K562 (cell line): ENCODE results near the gene SPATA13. TPM values are rescaled to one million over a fixed set of nuclear protein-coding genes. Genes with fewer than 3 reads are reported as not detected.

Source experiments
- ATAC-seq: fragments of 200-7000 bp; cut with Tn5 transposase; 3 replicates; pipeline ENCODE4 v1.9.1; 2020; ENCODE audit warnings: moderate library complexity
- BruUV-seq: library from RNA; stranded (reverse); fragments of 400-500 nt; replicated peaks from 2 replicates; lab custom pipeline; 2021; lab: Mats Ljungman, UMichigan
- CTCF ChIA-PET: fragments of 300-600 bp; formaldehyde crosslinking; extraction: SDS; loops from one replicate; lab custom pipeline; 2021; ENCODE audit warnings: low intra/inter-chr PET ratio; lab: Yijun Ruan, JAX
- POLR2A ChIA-PET: fragments of 300-600, 350-650 bp; sonication (Branson Sonifier 250); formaldehyde crosslinking; extraction: SDS; loops from one replicate; lab custom pipeline; 2021; ENCODE audit warnings: antibody characterized with exemption, inconsistent platforms; lab: Yijun Ruan, JAX
- DNase-seq, 4 experiments: peaks; one replicate each; pipeline versions ENCODE4 v3.0.0 to v3.0.0-alpha.2; 2011 to 2018; ENCODE audit warnings: low spot score in 3 of 4, mixed read lengths in 3 of 4; ENCODE audit errors: extremely low read depth in 1 of 4
- FAIRE-seq: peaks from 2 replicates; lab custom pipeline; 2011; peaks lifted over from hg19 to GRCh38; lab: Jason Lieb, UNC
- H2AFZ ChIP-seq: 2 replicates; pipeline ENCODE4 v1.6.0; 2011; ENCODE audit warnings: low read depth, low read length, control low read depth, inconsistent platforms
- H3K27ac ChIP-seq: fragments of 200-600 bp; 3 replicates; pipeline ENCODE4 v1.8.0; 2011; ENCODE audit warnings: low read depth, mild to moderate bottlenecking, control low read depth, inconsistent platforms, low read length, moderate library complexity, mixed read lengths; ENCODE audit errors: extremely low read depth
- H3K27me3 ChIP-seq, 2 experiments: fragments of 300-600 bp in 1 of 2; 2 replicates in 1 of 2; 3 replicates in 1 of 2; pipeline versions ENCODE4 v1.6.0 to v1.8.0; 2011; ENCODE audit warnings: inconsistent platforms in 2 of 2, low read length in 2 of 2, mild to moderate bottlenecking in 1 of 2, mixed read lengths in 1 of 2, moderate library complexity in 1 of 2; ENCODE audit not compliant: control insufficient read depth in 2 of 2, insufficient read depth in 2 of 2
- H3K36me3 ChIP-seq: fragments of 300-600 bp; 3 replicates; pipeline ENCODE4 v1.8.0; 2011; ENCODE audit warnings: mild to moderate bottlenecking, low read length, inconsistent platforms; ENCODE audit not compliant: control insufficient read depth, insufficient read depth
- H3K4me1 ChIP-seq, 2 experiments: fragments of 200-600 bp in 1 of 2; replicated peaks in 1 of 2; 2 replicates in 1 of 2; 3 replicates in 1 of 2; pipeline versions ENCODE4 v1.5.1 to v1.8.0; 2011; ENCODE audit warnings: inconsistent platforms in 2 of 2, low read length in 2 of 2, mild to moderate bottlenecking in 1 of 2, mixed read lengths in 1 of 2, moderate library complexity in 1 of 2; ENCODE audit not compliant: control insufficient read depth in 2 of 2, insufficient read depth in 2 of 2
- H3K4me2 ChIP-seq: 2 replicates; pipeline ENCODE4 v1.6.1; 2011; ENCODE audit warnings: low read length, control low read depth, inconsistent platforms, mixed read lengths; ENCODE audit not compliant: insufficient read depth
- H3K4me3 ChIP-seq: fragments of 200-600 bp; sonication (generic), shearing (Covaris generic); 2 replicates; pipeline ENCODE4 v1.5.1; 2016; ENCODE audit warnings: control low read depth, inconsistent platforms
- H3K79me2 ChIP-seq: fragments of 200-600 bp; 3 replicates; pipeline ENCODE4 v1.8.0; 2011; ENCODE audit warnings: low read length, inconsistent platforms; ENCODE audit not compliant: control insufficient read depth, insufficient read depth
- H3K9ac ChIP-seq, 2 experiments: 2 replicates each; pipeline versions ENCODE4 v1.6.0 to v1.6.1; 2011; ENCODE audit warnings: low read depth in 2 of 2, low read length in 2 of 2, control low read depth in 1 of 2, inconsistent platforms in 1 of 2, mild to moderate bottlenecking in 1 of 2, mixed read lengths in 1 of 2; ENCODE audit not compliant: insufficient read depth in 1 of 2
- H3K9me1 ChIP-seq: one replicate; pipeline ENCODE4 v1.6.0; 2011; ENCODE audit warnings: inconsistent platforms, mild to moderate bottlenecking, low read length, moderate library complexity; ENCODE audit not compliant: control insufficient read depth, insufficient read depth
- H3K9me3 ChIP-seq: replicated peaks from 2 replicates; pipeline ENCODE4 v1.5.1; 2011; ENCODE audit warnings: low read depth, low read length, inconsistent platforms; ENCODE audit not compliant: control insufficient read depth, insufficient read depth
- H4K20me1 ChIP-seq: replicated peaks from 2 replicates; pipeline ENCODE4 v1.6.1; 2011; ENCODE audit warnings: low read length, inconsistent platforms, mixed read lengths; ENCODE audit not compliant: control insufficient read depth, insufficient read depth
- BACH1 ChIP-seq: fragments of 200-800 bp; sonication (Bioruptor generic); IDR thresholded peaks from 2 replicates; pipeline ENCODE4 v1.6.1; 2016; ENCODE audit warnings: missing genetic modification characterization, missing compliant biosample characterization
- BDP1 ChIP-seq: IDR thresholded peaks from 3 replicates; pipeline ENCODE4 v1.6.1; 2011; ENCODE audit not compliant: insufficient read length, insufficient read depth
- E2F5 ChIP-seq: sonication (generic); formaldehyde crosslinking; IDR thresholded peaks from 2 replicates; pipeline ENCODE4 v1.8.0; 2022; ENCODE audit warnings: mild to moderate bottlenecking, missing genetic modification reagents
- FOSL1 ChIP-seq: fragments of 200-800 bp; sonication (Bioruptor generic); conservative IDR thresholded peaks from 2 replicates; pipeline ENCODE4 v1.6.1; 2016; ENCODE audit warnings: missing genetic modification characterization, missing compliant biosample characterization
- FOXP1 ChIP-seq: sonication (generic); formaldehyde crosslinking; IDR thresholded peaks from 2 replicates; pipeline ENCODE4 v1.8.0; 2022; ENCODE audit warnings: mild to moderate bottlenecking, missing genetic modification reagents
- HINFP ChIP-seq: fragments of 450-650 bp; conservative IDR thresholded peaks from 2 replicates; pipeline ENCODE4 v1.6.1; 2016; ENCODE audit warnings: missing genetic modification characterization, low read depth, mild to moderate bottlenecking, control low read depth, missing compliant biosample characterization
- MAX ChIP-seq: sonication (generic); formaldehyde crosslinking; IDR thresholded peaks from 2 replicates; pipeline ENCODE4 v1.9.0; 2022; ENCODE audit warnings: mild to moderate bottlenecking, missing genetic modification reagents
- MBD2 ChIP-seq: sonication (generic); IDR thresholded peaks from 2 replicates; pipeline ENCODE4 v1.6.1; 2016; ENCODE audit warnings: low read depth, borderline replicate concordance
- MYBL2 ChIP-seq, 2 experiments: fragments of 450-650 bp in 1 of 2; sonication (generic) in 1 of 2; formaldehyde crosslinking in 1 of 2; IDR thresholded peaks; 2 replicates each; pipeline versions ENCODE4 v1.6.1 to v1.8.1; 2017 to 2022; ENCODE audit warnings: borderline replicate concordance in 1 of 2, inconsistent platforms in 1 of 2, low read depth in 1 of 2, mild to moderate bottlenecking in 1 of 2, missing genetic modification reagents in 1 of 2, moderate library complexity in 1 of 2
- PCBP1 ChIP-seq: fragments of 200-400 bp; formaldehyde crosslinking; IDR thresholded peaks from 2 replicates; pipeline ENCODE4 v1.6.1; 2018; ENCODE audit warnings: mild to moderate bottlenecking, low read depth, low read length; ENCODE audit not compliant: poor library complexity, severe bottlenecking
- PURB ChIP-seq: sonication (generic); formaldehyde crosslinking; IDR thresholded peaks from 2 replicates; pipeline ENCODE4 v1.9.0; 2021; ENCODE audit warnings: low read depth, mild to moderate bottlenecking, missing genetic modification reagents
- RB1 ChIP-seq: fragments of 450-650 bp; IDR thresholded peaks from 2 replicates; pipeline ENCODE4 v1.6.1; 2017; ENCODE audit warnings: low read depth, mild to moderate bottlenecking
- RHOXF2B ChIP-seq: fragments of 250-450 bp; sonication (Bioruptor Pico); conservative IDR thresholded peaks from 2 replicates; pipeline ENCODE4 v1.5.1; 2021
- ZBTB5 ChIP-seq: fragments of 450-650 bp; IDR thresholded peaks from 2 replicates; pipeline ENCODE4 v1.6.1; 2017; ENCODE audit warnings: antibody characterized with exemption
- ZNF146 ChIP-seq: IDR thresholded peaks from one replicate; pipeline ENCODE4 v1.6.1; 2018; ENCODE audit warnings: missing compliant biosample characterization; ENCODE audit not compliant: unreplicated experiment
- ZNF239 ChIP-seq: fragments of 250-450 bp; sonication (Bioruptor Pico); IDR thresholded peaks from 2 replicates; pipeline ENCODE4 v1.4.0; 2020; ENCODE audit warnings: mild to moderate bottlenecking
- ZNF24 ChIP-seq: fragments of 450-650 bp; IDR thresholded peaks from 2 replicates; pipeline ENCODE4 v1.6.1; 2016
- WGBS: fragments of 100-300 bp; shearing (Covaris generic); methylation state at CpG from one replicate; pipeline ENCODE4 v1.1.6; 2016; ENCODE audit warnings: low coverage, mixed read lengths; ENCODE audit not compliant: insufficient coverage; ENCODE audit errors: missing lambda C conversion rate; 5-methylcytosine and 5-hydroxymethylcytosine counted together
- in situ Hi-C: fragments of 300-500 bp; cut with MboI; formaldehyde crosslinking; loops from 4 replicates; pipeline ENCODE4 v1.15.0; 2018; ENCODE audit warnings: inconsistent platforms, mixed read lengths
- intact Hi-C: fragments of 100-400 bp; cut with micrococcal nuclease; formaldehyde crosslinking; loops from 2 replicates; pipeline ENCODE4 v1.14.2; 2022
- polyA plus RNA-seq, 8 experiments: library from polyadenylated mRNA; depleted of rRNA in 4 of 8; stranded (reverse) in 5 of 8; unstranded in 3 of 8; fragments of >200 nt; fragmentation: Nextera tagmentation in 2 of 8; fragmentation: Illumina TruSeq in 1 of 8; extraction: Ambion mirVana in 2 of 8; extraction: Trizol in 1 of 8; gene quantifications; 2 replicates each; pipeline versions ENCODE4 v1.2.1 to v1.2.3, GENCODE V29; 2011 to 2014; ENCODE audit warnings: inconsistent platforms in 1 of 8, missing spikeins in 1 of 8
- total RNA-seq, 7 experiments: library from RNA; depleted of rRNA in 6 of 7; stranded (reverse); fragments of >200 nt in 6 of 7; fragmentation: Illumina TruSeq in 2 of 7; extraction: Trizol in 2 of 7; gene quantifications; 2 replicates each; pipeline versions ENCODE4 v1.2.1 to v1.2.3, GENCODE V29; 2011 to 2021; ENCODE audit warnings: low replicate concordance in 1 of 7

SPATA13 gene
- total and polyA plus RNA-seq, 9 of the 15 experiments (the other 6 are each of a cell fraction or from before 2014, with no cell fraction given): 0.08 to 0.99 (median 0.21) TPM; not detected in 2

- TF ChIP-seq ZBTB5: no peak
- no peak for TF ChIP-seq HINFP (tag)
- no peak for TF ChIP-seq BDP1
- no peak for TF ChIP-seq RHOXF2B (CRISPR knock-in tag)
- no peak for TF ChIP-seq FOXP1 (CRISPR knock-in tag)
- no peak for TF ChIP-seq MBD2
These were observed at the start of gene SPATA13 (continued) for GRCh38 chr13:24160458-24161009.

GRCh38 chr13:24112791-24113190 lies 47.7 kb upstream of the SPATA13 start:
- no peak overlapping the region for H3K4me2 ChIP-seq
- no peak for FAIRE-seq
- H4K20me1 ChIP-seq: no peaks in the 10 kb centered on the region
- no peaks in the 10 kb centered on the region for H3K79me2 ChIP-seq
- no peak overlapping the region for H3K4me3 ChIP-seq
- intact Hi-C loops (no loop called here), in situ Hi-C loops (no loop called here)
- H3K9me3 ChIP-seq: no peaks in the 10 kb centered on the region
- no TSS peak for BruUV-seq
- H3K4me1 ChIP-seq: no peaks in the 10 kb centered on the region
- H3K9me1 ChIP-seq: no peaks in the 10 kb centered on the region
- H3K36me3 ChIP-seq: no peaks in the 10 kb centered on the region
- H3K9ac ChIP-seq: no peak overlapping the region
- DNase-seq: no peak
- ChIA-PET CTCF (no interaction called here), POLR2A (no interaction called here)
- H3K27me3 ChIP-seq: peaks cover 0 to 9% of the 10 kb centered on the region in 2 experiments; a peak in 2 of 5 replicates
- H3K27ac ChIP-seq: no peak overlapping the region
- no peak overlapping the region for H2AFZ ChIP-seq
- 2% methylated on average over 5 of the region's 5 CpGs for WGBS
- ATAC-seq: no peak
- TF ChIP-seq PCBP1: no peak
- no peak for TF ChIP-seq FOSL1 (tag)
- TF ChIP-seq E2F5: no peak
- TF ChIP-seq BACH1 (tag): no peak
- no peak for TF ChIP-seq MAX
- no peak for TF ChIP-seq PURB
- TF ChIP-seq ZNF24: no peak
- no peak for TF ChIP-seq MYBL2 (IDR thresholded peaks at IDR 0.05; ENCODE audit: low read depth)
- no peak for TF ChIP-seq MYBL2 (CRISPR knock-in tag; IDR thresholded peaks at IDR 0.05; ENCODE audit: borderline replicate concordance)
- TF ChIP-seq RB1: no peak
- no peak for TF ChIP-seq ZNF146 (CRISPR knock-in tag)
- TF ChIP-seq ZNF239 (CRISPR knock-in tag): no peak
